H9 (cell line): ENCODE measurements around the gene CD46. TPM values are rescaled to one million over a fixed set of nuclear protein-coding genes. Genes with fewer than 3 reads are reported as not detected.

ENCODE experiments used
- DNase-seq: peaks from one replicate; pipeline ENCODE4 v3.0.0-alpha.2; 2017
- H2AFZ ChIP-seq: one replicate; pipeline ENCODE4 v1.6.1; 2013; ENCODE audit warnings: mild to moderate bottlenecking, low read length, control low read depth, moderate library complexity
- H2AK5ac ChIP-seq: 2 replicates; pipeline ENCODE4 v1.6.1; 2013; ENCODE audit warnings: low read length, control low read depth, mixed read lengths; ENCODE audit not compliant: insufficient read length
- H2BK120ac ChIP-seq: one replicate; pipeline ENCODE4 v1.6.1; 2013; ENCODE audit warnings: low read depth, mild to moderate bottlenecking, low read length, control low read depth, inconsistent platforms; ENCODE audit not compliant: poor library complexity, severe bottlenecking
- H2BK12ac ChIP-seq: 2 replicates; pipeline ENCODE4 v1.6.1; 2013; ENCODE audit warnings: low read length, control low read depth, mixed read lengths, low read depth; ENCODE audit not compliant: insufficient read length
- H2BK15ac ChIP-seq: 2 replicates; pipeline ENCODE4 v1.6.1; 2013; ENCODE audit warnings: low read depth, low read length, control low read depth
- H2BK20ac ChIP-seq: one replicate; pipeline ENCODE4 v1.6.1; 2013; ENCODE audit warnings: low read depth, mild to moderate bottlenecking, low read length, control low read depth, inconsistent platforms; ENCODE audit not compliant: poor library complexity, severe bottlenecking
- H2BK5ac ChIP-seq: 2 replicates; pipeline ENCODE4 v1.6.1; 2013; ENCODE audit warnings: low read length, control low read depth, mixed read lengths; ENCODE audit not compliant: insufficient read length
- H3K14ac ChIP-seq: 2 replicates; pipeline ENCODE4 v1.6.1; 2013; ENCODE audit warnings: low read length, control low read depth; ENCODE audit not compliant: insufficient read depth
- H3K18ac ChIP-seq: 2 replicates; pipeline ENCODE4 v1.6.1; 2013; ENCODE audit warnings: low read depth, mild to moderate bottlenecking, mixed read lengths, low read length, control low read depth; ENCODE audit not compliant: insufficient read length
- H3K23ac ChIP-seq: 2 replicates; pipeline ENCODE4 v1.6.1; 2013; ENCODE audit warnings: low read length, control low read depth, mixed read lengths, low read depth; ENCODE audit not compliant: insufficient read length
- H3K23me2 ChIP-seq: 2 replicates; pipeline ENCODE4 v1.6.1; 2013; ENCODE audit warnings: low read depth, mild to moderate bottlenecking, mixed read lengths, low read length, control low read depth; ENCODE audit not compliant: insufficient read length, poor library complexity, severe bottlenecking
- H3K27ac ChIP-seq: 2 replicates; pipeline ENCODE4 v1.5.1; 2013; ENCODE audit warnings: low read length, control low read depth, mixed read lengths, low read depth; ENCODE audit not compliant: insufficient read length
- H3K27me3 ChIP-seq: 2 replicates; pipeline ENCODE4 v1.6.1; 2013; ENCODE audit warnings: low read length, control low read depth, inconsistent platforms; ENCODE audit not compliant: insufficient read depth
- H3K4ac ChIP-seq: 2 replicates; pipeline ENCODE4 v1.6.1; 2013; ENCODE audit warnings: low read depth, mild to moderate bottlenecking, control low read depth, inconsistent platforms, low read length, moderate library complexity
- H3K4me1 ChIP-seq: 2 replicates; pipeline ENCODE4 v1.6.1; 2013; ENCODE audit warnings: low read length, control low read depth, inconsistent platforms; ENCODE audit not compliant: insufficient read depth
- H3K4me2 ChIP-seq: 2 replicates; pipeline ENCODE4 v1.6.1; 2013; ENCODE audit warnings: low read length, control low read depth, mixed read lengths; ENCODE audit not compliant: insufficient read length, insufficient read depth
- H3K56ac ChIP-seq: 2 replicates; pipeline ENCODE4 v1.6.1; 2013; ENCODE audit warnings: low read depth, mild to moderate bottlenecking, mixed read lengths, low read length, control low read depth; ENCODE audit not compliant: insufficient read length
- H3K79me1 ChIP-seq: 2 replicates; pipeline ENCODE4 v1.6.1; 2013; ENCODE audit warnings: low read depth, mild to moderate bottlenecking, moderate library complexity, low read length, control low read depth, inconsistent platforms; ENCODE audit not compliant: insufficient read depth, poor library complexity, severe bottlenecking
- H3K79me2 ChIP-seq: 2 replicates; pipeline ENCODE4 v1.6.1; 2013; ENCODE audit warnings: low read length, control low read depth, inconsistent platforms; ENCODE audit not compliant: insufficient read depth
- H3K9ac ChIP-seq: 2 replicates; pipeline ENCODE4 v1.6.1; 2013; ENCODE audit warnings: low read length, control low read depth, mixed read lengths; ENCODE audit not compliant: insufficient read length; ENCODE audit errors: extremely low read depth
- H3K9me3 ChIP-seq: one replicate; pipeline ENCODE4 v1.6.1; 2013; ENCODE audit warnings: low read depth, low read length, inconsistent platforms; ENCODE audit not compliant: control insufficient read depth
- H3T11ph ChIP-seq: one replicate; pipeline ENCODE4 v1.6.1; 2013; ENCODE audit warnings: mild to moderate bottlenecking, low read length, control low read depth, inconsistent platforms
- H4K20me1 ChIP-seq: one replicate; pipeline ENCODE4 v1.6.1; 2013; ENCODE audit not compliant: control insufficient read depth, insufficient read length, insufficient read depth
- H4K5ac ChIP-seq: 2 replicates; pipeline ENCODE4 v1.6.1; 2013; ENCODE audit warnings: low read depth, mild to moderate bottlenecking, mixed read lengths, low read length, control low read depth; ENCODE audit not compliant: insufficient read length
- H4K8ac ChIP-seq: replicated peaks from 2 replicates; pipeline ENCODE4 v1.6.1; 2013; ENCODE audit warnings: low read length, control low read depth, mixed read lengths, low read depth; ENCODE audit not compliant: insufficient read length
- H4K91ac ChIP-seq: 2 replicates; pipeline ENCODE4 v1.6.1; 2013; ENCODE audit warnings: low read depth, mild to moderate bottlenecking, moderate library complexity, mixed read lengths, low read length, control low read depth; ENCODE audit not compliant: insufficient read length
- H3K27ac Mint-ChIP-seq, 3 experiments: 2 replicates in 2 of 3; 3 replicates in 1 of 3; pipeline ENCODE4 v1.8.0; 2020 to 2021; ENCODE audit warnings: mixed read lengths in 3 of 3, mild to moderate bottlenecking in 1 of 3, moderate library complexity in 1 of 3
- H3K27me3 Mint-ChIP-seq: 2 replicates; pipeline ENCODE4 v1.8.0; 2021; ENCODE audit warnings: low read depth, mild to moderate bottlenecking, moderate library complexity, mixed read lengths
- H3K36me3 Mint-ChIP-seq, 3 experiments: 2 replicates in 2 of 3; 3 replicates in 1 of 3; pipeline ENCODE4 v1.8.0; 2020 to 2021; ENCODE audit warnings: low read depth in 3 of 3, mixed read lengths in 3 of 3; ENCODE audit not compliant: insufficient read depth in 1 of 3
- H3K4me1 Mint-ChIP-seq, 2 experiments: 2 replicates each; pipeline ENCODE4 v1.8.0; 2020; ENCODE audit warnings: mixed read lengths in 2 of 2
- H3K4me3 Mint-ChIP-seq, 2 experiments: 2 replicates in 1 of 2; 3 replicates in 1 of 2; pipeline ENCODE4 v1.8.0; 2020 to 2021; ENCODE audit warnings: mild to moderate bottlenecking in 2 of 2, mixed read lengths in 2 of 2, moderate library complexity in 1 of 2
- H3K9me3 Mint-ChIP-seq, 2 experiments: 2 replicates in 1 of 2; 3 replicates in 1 of 2; pipeline ENCODE4 v1.8.0; 2020; ENCODE audit warnings: mild to moderate bottlenecking in 2 of 2, mixed read lengths in 2 of 2, moderate library complexity in 1 of 2
- WGBS: extraction: QIAGEN DNeasy Blood & Tissue Kit; methylation state at CpG from one replicate; pipeline ENCODE4 v1.1.7; 2013; ENCODE audit warnings: missing lambda C conversion rate, low lambda C conversion rate, mixed read lengths; ENCODE audit not compliant: insufficient read length; ENCODE audit errors: extremely low coverage; 5-methylcytosine and 5-hydroxymethylcytosine counted together
- total RNA-seq: library from RNA; stranded (reverse); gene quantifications from 2 replicates; pipeline ENCODE4 v1.2.1, GENCODE V29; 2021
- TF ChIP-seq, protein P1 (sequence below): fragments of 200-600 bp; sonication (generic); conservative IDR thresholded peaks from 3 replicates; pipeline ENCODE4 v1.8.0; 2021; ENCODE audit warnings: antibody characterized with exemption, mild to moderate bottlenecking

The CD46 gene
- total RNA-seq, 1 experiment from 2014 or later: 89.2 TPM

DNA sequence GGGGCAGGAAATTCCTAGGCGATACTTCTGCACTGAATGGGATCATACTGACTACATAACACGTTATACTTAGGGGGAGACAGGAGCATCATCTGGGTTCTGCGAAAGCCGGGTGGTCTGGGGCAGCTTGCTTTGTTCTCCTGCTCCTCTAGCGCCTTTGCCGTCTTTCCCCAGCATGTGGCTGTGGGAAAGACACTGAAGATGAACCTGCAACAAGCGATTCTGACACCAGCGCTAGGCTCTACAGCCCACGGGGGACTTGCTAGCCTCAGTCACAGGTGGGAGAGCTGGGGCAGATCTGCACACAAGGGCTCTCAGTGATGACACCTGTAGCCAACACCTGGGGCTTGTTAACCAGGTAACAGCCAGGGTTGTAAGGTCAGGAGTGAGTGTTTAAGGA, 51.8 kb downstream of the CD46 start:
- H4K20me1 ChIP-seq: no peaks in the 10 kb centered on the region
- no peaks in the 10 kb centered on the region for H3K27me3 Mint-ChIP-seq
- WGBS: no CpG with 5 or more reads among the region's 9 CpGs
- H3K36me3 Mint-ChIP-seq: no peaks in the 10 kb centered on the region
- H3K4ac ChIP-seq: no peak overlapping the region
- H2AFZ ChIP-seq: no peak overlapping the region
- no peaks in the 10 kb centered on the region for H3K79me2 ChIP-seq
- H2AK5ac ChIP-seq: no peak overlapping the region
- no peak overlapping the region for H3K4me2 ChIP-seq
- H4K5ac ChIP-seq: no peak overlapping the region
- no peak overlapping the region for H3K27ac ChIP-seq
- H3T11ph ChIP-seq: no peak overlapping the region
- TF ChIP-seq, protein P1, sequence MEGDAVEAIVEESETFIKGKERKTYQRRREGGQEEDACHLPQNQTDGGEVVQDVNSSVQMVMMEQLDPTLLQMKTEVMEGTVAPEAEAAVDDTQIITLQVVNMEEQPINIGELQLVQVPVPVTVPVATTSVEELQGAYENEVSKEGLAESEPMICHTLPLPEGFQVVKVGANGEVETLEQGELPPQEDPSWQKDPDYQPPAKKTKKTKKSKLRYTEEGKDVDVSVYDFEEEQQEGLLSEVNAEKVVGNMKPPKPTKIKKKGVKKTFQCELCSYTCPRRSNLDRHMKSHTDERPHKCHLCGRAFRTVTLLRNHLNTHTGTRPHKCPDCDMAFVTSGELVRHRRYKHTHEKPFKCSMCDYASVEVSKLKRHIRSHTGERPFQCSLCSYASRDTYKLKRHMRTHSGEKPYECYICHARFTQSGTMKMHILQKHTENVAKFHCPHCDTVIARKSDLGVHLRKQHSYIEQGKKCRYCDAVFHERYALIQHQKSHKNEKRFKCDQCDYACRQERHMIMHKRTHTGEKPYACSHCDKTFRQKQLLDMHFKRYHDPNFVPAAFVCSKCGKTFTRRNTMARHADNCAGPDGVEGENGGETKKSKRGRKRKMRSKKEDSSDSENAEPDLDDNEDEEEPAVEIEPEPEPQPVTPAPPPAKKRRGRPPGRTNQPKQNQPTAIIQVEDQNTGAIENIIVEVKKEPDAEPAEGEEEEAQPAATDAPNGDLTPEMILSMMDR: no peak
- H3K23ac ChIP-seq: no peak overlapping the region
- H3K14ac ChIP-seq: no peak overlapping the region; the same call in 1 of the 2 replicates
- no peaks in the 10 kb centered on the region for H3K4me1 ChIP-seq
- no peak overlapping the region for H3K56ac ChIP-seq
- H3K27me3 ChIP-seq: no peaks in the 10 kb centered on the region
- no peak overlapping the region for H2BK120ac ChIP-seq
- H3K27ac Mint-ChIP-seq: no peak overlapping the region
- H3K18ac ChIP-seq: no peak overlapping the region
- H2BK12ac ChIP-seq: no peak overlapping the region
- H3K79me1 ChIP-seq: no peaks in the 10 kb centered on the region
- no peak overlapping the region for H3K9ac ChIP-seq
- no peak overlapping the region for H4K8ac ChIP-seq
- H3K4me3 Mint-ChIP-seq: no peak overlapping the region
- H2BK20ac ChIP-seq: no peak overlapping the region
- H3K9me3 ChIP-seq: no peaks in the 10 kb centered on the region
- H3K9me3 Mint-ChIP-seq: no peaks in the 10 kb centered on the region
- no peak for DNase-seq
- no peaks in the 10 kb centered on the region for H3K23me2 ChIP-seq
- no peak overlapping the region for H2BK5ac ChIP-seq
- peaks cover 11 to 24% of the 10 kb centered on the region in 2 experiments for H3K4me1 Mint-ChIP-seq
- H2BK15ac ChIP-seq: no peak overlapping the region
- no peak overlapping the region for H4K91ac ChIP-seq
